T-cell (primary cell): Measurements from ENCODE around the gene ANTKMT. TPM values are rescaled to one million over a fixed set of nuclear protein-coding genes. Genes with fewer than 3 reads are reported as not detected.
A peak's percentile ranks its signal among the peaks of the same experiment; 100 is the strongest.

Experiments used
- ATAC-seq, 4 experiments: fragments of 200-7000 bp in 3 of 4; fragments of 150-1000 bp in 1 of 4; cut with Tn5 transposase; replicated peaks in 1 of 4; 1 replicate in 3 of 4; 2 replicates in 1 of 4; pipeline ENCODE4 v1.10.0; 2021; ENCODE audit warnings: moderate library complexity in 3 of 4, mild to moderate bottlenecking in 2 of 4, moderate number of reproducible peaks in 1 of 4
- CTCF ChIA-PET, 2 donors: fragments of 300-600 bp; sonication (Branson Sonifier 250); formaldehyde crosslinking; loops; one replicate each; lab custom pipeline; 2022; ENCODE audit warnings: antibody characterized with exemption in 2 of 2; lab: Charles Lee
- POLR2A ChIA-PET, 2 donors: fragments of 300-600 bp; sonication (Branson Sonifier 250); formaldehyde crosslinking; loops; one replicate each; lab custom pipeline; 2022; ENCODE audit warnings: antibody characterized with exemption in 2 of 2; lab: Charles Lee
- DNase-seq, 35 experiments: peaks; one replicate each; pipeline versions ENCODE4 v3.0.0 to v3.0.0-alpha.2; 2013 to 2023
- H3K27ac ChIP-seq: one replicate; pipeline ENCODE4 v1.5.1; 2013; ENCODE audit warnings: low read length
- H3K27me3 ChIP-seq, 2 experiments: replicated peaks in 1 of 2; 1 replicate in 1 of 2; 2 replicates in 1 of 2; pipeline versions ENCODE4 v1.6.1 to v1.7.0; 2013; ENCODE audit warnings: low read length in 1 of 2, mixed read lengths in 1 of 2; ENCODE audit not compliant: control insufficient read depth in 2 of 2, insufficient read depth in 2 of 2; ENCODE audit errors: extremely low read depth in 1 of 2
- H3K36me3 ChIP-seq, 2 donors: 1 replicate in 1 of 2; 2 replicates in 1 of 2; pipeline versions ENCODE4 v1.6.1 to v1.7.0; 2013; ENCODE audit warnings: low read length in 1 of 2; ENCODE audit not compliant: control insufficient read depth in 2 of 2, insufficient read depth in 1 of 2; ENCODE audit errors: extremely low read depth in 1 of 2
- H3K4me1 ChIP-seq, 2 experiments: 1 replicate in 1 of 2; 2 replicates in 1 of 2; pipeline versions ENCODE4 v1.6.1 to v1.7.0; 2013; ENCODE audit warnings: low read length in 2 of 2, mixed read lengths in 1 of 2; ENCODE audit not compliant: insufficient read depth in 2 of 2, control insufficient read depth in 1 of 2; ENCODE audit errors: extremely low read depth in 1 of 2
- H3K4me3 ChIP-seq, 2 donors: 1 replicate in 1 of 2; 2 replicates in 1 of 2; pipeline versions ENCODE4 v1.5.1 to v1.7.0; 2013; ENCODE audit warnings: mild to moderate bottlenecking in 2 of 2, low read length in 1 of 2, moderate library complexity in 1 of 2; ENCODE audit not compliant: control insufficient read depth in 1 of 2; ENCODE audit errors: extremely low read depth in 1 of 2
- H3K9me3 ChIP-seq: 2 replicates; pipeline ENCODE4 v1.7.0; 2013
- H3K27ac Mint-ChIP-seq, 2 donors: one replicate each; pipeline ENCODE4 v1.8.0; 2020 to 2021; ENCODE audit warnings: mild to moderate bottlenecking in 2 of 2, mixed read lengths in 2 of 2
- H3K27me3 Mint-ChIP-seq, 2 donors: one replicate each; pipeline ENCODE4 v1.8.0; 2021 to 2022; ENCODE audit warnings: mixed read lengths in 2 of 2
- H3K36me3 Mint-ChIP-seq: one replicate; pipeline ENCODE4 v1.8.0; 2021; ENCODE audit warnings: mixed read lengths
- H3K4me1 Mint-ChIP-seq, 3 donors: one replicate each; pipeline ENCODE4 v1.8.0; 2020 to 2022; ENCODE audit warnings: mixed read lengths in 3 of 3, mild to moderate bottlenecking in 1 of 3
- H3K4me3 Mint-ChIP-seq, 3 donors: one replicate each; pipeline ENCODE4 v1.8.0; 2020 to 2022; ENCODE audit warnings: mild to moderate bottlenecking in 3 of 3, mixed read lengths in 3 of 3, moderate library complexity in 3 of 3
- H3K9me3 Mint-ChIP-seq, 3 donors: one replicate each; pipeline ENCODE4 v1.8.0; 2020 to 2022; ENCODE audit warnings: mixed read lengths in 3 of 3
- WGBS: methylation state at CpG from one replicate; pipeline ENCODE4 v1.1.5; 2013; ENCODE audit warnings: missing lambda C conversion rate; ENCODE audit not compliant: insufficient coverage; 5-methylcytosine and 5-hydroxymethylcytosine counted together
- total RNA-seq, 35 experiments: library from RNA in 6 of 35; stranded (reverse) in 6 of 35; fragments of 120-200 nt in 1 of 35; gene quantifications; one replicate each; pipeline versions ENCODE4 v1.2.1 to v1.2.4 and lab custom pipeline; 2013 to 2026

ANTKMT gene
- total RNA-seq, 5 donors from 2014 or later (not counting 1 experiment from before 2014, with no cell fraction given) = 22.9 to 38.8 (median 27.2) TPM

DNA sequence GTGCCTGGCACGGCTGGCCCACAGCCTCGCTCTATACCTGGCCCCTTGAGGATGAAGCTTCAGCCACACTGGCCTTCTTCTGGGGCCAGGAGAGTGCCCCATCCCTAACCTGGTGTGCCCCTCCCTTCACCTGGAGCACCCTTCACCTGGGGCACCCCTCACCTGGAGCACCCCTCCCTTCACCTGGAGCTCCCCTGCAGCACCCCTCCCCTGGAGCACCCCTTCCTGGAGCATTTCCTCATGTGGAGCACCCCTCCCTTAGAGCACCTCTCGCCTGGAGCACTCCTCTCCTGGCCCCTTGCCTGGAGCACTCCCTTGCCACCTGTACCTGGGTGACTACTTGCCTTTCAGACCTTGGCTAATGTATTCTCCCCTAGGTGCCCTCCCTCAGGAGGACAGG lies 12.9 kb upstream of the ANTKMT start:
- H3K27me3 ChIP-seq = peaks cover 8 to 83% of the 10 kb centered on the region in 2 experiments

GRCh38 chr16:708959-709358 lies 12.0 kb upstream of the ANTKMT start:
- no peaks in the 10 kb centered on the region for H3K36me3 Mint-ChIP-seq
- no peak overlapping the region for H3K4me3 Mint-ChIP-seq
- WGBS = 82% methylated on average over 3 of the region's 4 CpGs
- no peaks in the 10 kb centered on the region for H3K9me3 Mint-ChIP-seq
- ATAC-seq = no peak
- POLR2A ChIA-PET = no interaction called here
- H3K36me3 ChIP-seq = no peaks in the 10 kb centered on the region
- peaks cover 8 to 78% of the 10 kb centered on the region in 2 experiments for H3K27me3 ChIP-seq
- no peak for DNase-seq
- CTCF ChIA-PET = no interaction called here
- no peak overlapping the region for H3K27ac Mint-ChIP-seq
- H3K9me3 ChIP-seq = no peaks in the 10 kb centered on the region
- H3K27me3 Mint-ChIP-seq = peaks cover 25 to 51% of the 10 kb centered on the region in 2 donors
- H3K4me1 Mint-ChIP-seq = peaks cover 0 to 13% (median 3%) of the 10 kb centered on the region in 3 donors
- H3K4me1 ChIP-seq = peaks cover 0 to 23% of the 10 kb centered on the region in 2 experiments
- H3K27ac ChIP-seq = no peak overlapping the region
- H3K4me3 ChIP-seq = no peak overlapping the region

More for the DNA sequence above, 12.9 kb upstream of the ANTKMT start:
- Mint-ChIP-seq H3K36me3 (no peaks in the 10 kb centered on the region), H3K9me3 (no peaks in the 10 kb centered on the region), H3K4me1 (peaks cover 0 to 11% (median 3%) of the 10 kb centered on the region in 3 donors), H3K27ac (no peak overlapping the region), H3K27me3 (peaks cover 25 to 55% of the 10 kb centered on the region in 2 donors), H3K4me3 (peak overlapping the region in 1 of 3 donors; percentile 29)
- H3K4me3 ChIP-seq = no peak overlapping the region
- DNase-seq = no peak
- no peak overlapping the region for H3K27ac ChIP-seq
- peaks cover 0 to 23% of the 10 kb centered on the region in 2 experiments for H3K4me1 ChIP-seq
- ChIA-PET CTCF (interaction anchor here in 1 of 2 donors (0.6 kb wide), 1 partner anchor 11 kb away, joined by 4 read pairs; no protein-coding TSS in a partner anchor), POLR2A (no interaction called here)
- WGBS = 60% methylated on average over 3 of the region's 3 CpGs
- no peaks in the 10 kb centered on the region for H3K36me3 ChIP-seq
- H3K9me3 ChIP-seq = no peaks in the 10 kb centered on the region
- no peak for ATAC-seq

DNA sequence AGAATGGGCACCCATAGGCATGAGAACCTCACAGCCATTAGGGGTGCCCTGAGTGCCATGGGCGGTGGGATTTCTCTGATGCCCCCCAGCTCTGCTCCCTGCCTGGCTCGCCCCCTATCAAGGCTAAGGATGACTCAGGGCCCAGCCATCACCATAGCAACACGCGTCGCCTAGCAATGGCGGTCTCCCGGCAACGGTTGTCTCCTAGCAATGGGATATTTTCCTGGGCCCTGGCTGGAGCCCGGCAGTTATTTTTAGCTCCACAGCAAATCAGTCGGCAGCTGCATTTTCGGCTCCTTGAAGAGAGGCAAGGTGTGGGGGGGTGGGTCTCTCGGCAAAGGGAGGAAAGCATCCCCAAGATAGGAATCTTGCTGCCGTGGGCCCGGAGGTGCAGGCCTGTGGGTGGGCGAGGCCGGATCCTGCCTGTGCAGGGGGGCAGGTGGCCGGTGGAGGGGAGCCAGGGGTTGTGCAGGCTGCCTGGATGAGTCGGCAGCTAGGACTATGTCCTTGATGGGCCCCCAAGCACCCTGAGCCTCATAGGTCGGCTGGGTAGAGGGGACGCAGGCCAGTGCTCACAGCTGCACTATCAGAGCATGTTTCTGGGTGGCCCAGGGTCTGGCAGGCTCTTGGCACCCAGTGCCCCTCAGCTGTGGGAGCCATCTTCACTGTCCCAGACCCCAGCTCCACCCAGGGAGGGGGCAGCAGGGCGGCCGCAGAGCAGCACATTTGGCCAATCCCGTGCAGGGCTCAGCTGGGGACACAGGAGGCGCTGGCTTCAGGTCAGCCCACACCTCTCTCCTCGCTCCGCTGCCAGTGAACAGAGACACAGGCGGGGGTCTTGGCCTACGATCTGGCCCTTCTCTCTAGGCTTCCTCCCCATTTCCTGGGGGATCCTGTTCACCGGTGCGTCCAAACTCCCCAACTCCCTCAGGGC lies 11.1 kb upstream of the ANTKMT start:
- no peak overlapping the region for H3K4me3 ChIP-seq
- no peaks in the 10 kb centered on the region for H3K36me3 ChIP-seq
- H3K27ac Mint-ChIP-seq = no peak overlapping the region
- POLR2A ChIA-PET = no interaction called here
- H3K27me3 Mint-ChIP-seq = peaks cover 25 to 49% of the 10 kb centered on the region in 2 donors
- peaks cover 0 to 28% of the 10 kb centered on the region in 2 experiments for H3K4me1 ChIP-seq
- WGBS = 46% methylated on average over 26 of the region's 30 CpGs
- no peak overlapping the region for H3K27ac ChIP-seq
- no peaks in the 10 kb centered on the region for H3K36me3 Mint-ChIP-seq
- H3K4me1 Mint-ChIP-seq = peaks cover 0 to 15% (median 3%) of the 10 kb centered on the region in 3 donors
- DNase-seq (no peak), ATAC-seq (no peak)
- no peaks in the 10 kb centered on the region for H3K9me3 ChIP-seq
- H3K4me3 Mint-ChIP-seq = no peak overlapping the region
- peaks cover 8 to 77% of the 10 kb centered on the region in 2 experiments for H3K27me3 ChIP-seq
- CTCF ChIA-PET = interaction anchor here in 1 of 2 donors (2.1 kb wide), 1 partner anchor 15 kb away, joined by 5 read pairs; no protein-coding TSS in a partner anchor
- no peaks in the 10 kb centered on the region for H3K9me3 Mint-ChIP-seq

GRCh38 chr16:710500-711075 lies 10.4 kb upstream of the ANTKMT start:
- no peak overlapping the region for H3K27ac Mint-ChIP-seq
- H3K36me3 Mint-ChIP-seq = no peaks in the 10 kb centered on the region
- H3K27me3 Mint-ChIP-seq = peaks cover 25 to 49% of the 10 kb centered on the region in 2 donors
- H3K4me1 ChIP-seq = peaks cover 0 to 25% of the 10 kb centered on the region in 2 experiments
- DNase-seq = no peak
- ChIA-PET POLR2A (no interaction called here), CTCF (interaction anchor here in 1 of 2 donors (2.1 kb wide), 1 partner anchor 15 kb away, joined by 5 read pairs; no protein-coding TSS in a partner anchor)
- no peak overlapping the region for H3K4me3 ChIP-seq
- no peak overlapping the region for H3K4me3 Mint-ChIP-seq
- no peaks in the 10 kb centered on the region for H3K36me3 ChIP-seq
- no peaks in the 10 kb centered on the region for H3K9me3 ChIP-seq
- ATAC-seq = no peak
- no peaks in the 10 kb centered on the region for H3K9me3 Mint-ChIP-seq
- H3K27me3 ChIP-seq = peaks cover 8 to 74% of the 10 kb centered on the region in 2 experiments
- H3K27ac ChIP-seq = no peak overlapping the region
- H3K4me1 Mint-ChIP-seq = peaks cover 0 to 15% (median 3%) of the 10 kb centered on the region in 3 donors
- 73% methylated on average over 18 of the region's 21 CpGs for WGBS

DNA sequence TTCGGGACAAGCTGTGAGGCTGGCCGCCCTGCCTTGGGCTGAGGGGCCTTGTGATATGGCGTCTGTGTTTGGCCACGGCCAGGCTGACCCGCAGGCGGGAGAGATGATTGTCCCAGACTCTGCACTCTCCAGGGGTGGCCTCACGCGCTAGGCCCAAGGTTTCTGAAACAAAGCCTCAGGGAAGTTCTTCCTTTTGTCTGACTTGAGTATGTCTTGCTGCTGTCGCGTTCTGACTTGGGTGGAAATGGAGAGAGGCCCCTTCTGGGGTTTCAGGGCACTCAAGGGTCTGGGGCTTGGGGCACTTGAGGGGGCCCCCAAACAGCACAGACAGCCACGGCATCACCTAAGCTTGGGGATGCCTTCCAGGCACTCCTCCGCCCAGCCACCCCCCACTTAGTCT lies 9.9 kb upstream of the ANTKMT start:
- H3K27ac Mint-ChIP-seq = no peak overlapping the region
- H3K27me3 Mint-ChIP-seq = peaks cover 25 to 49% of the 10 kb centered on the region in 2 donors
- no peak overlapping the region for H3K4me3 ChIP-seq
- H3K4me1 ChIP-seq = peaks cover 0 to 28% of the 10 kb centered on the region in 2 experiments
- H3K4me1 Mint-ChIP-seq = peaks cover 3 to 18% (median 5%) of the 10 kb centered on the region in 3 donors
- no peaks in the 10 kb centered on the region for H3K36me3 Mint-ChIP-seq
- no peak for DNase-seq
- 74% methylated on average over 11 of the region's 12 CpGs for WGBS
- H3K36me3 ChIP-seq = no peaks in the 10 kb centered on the region
- no peak overlapping the region for H3K4me3 Mint-ChIP-seq
- ATAC-seq = no peak
- CTCF ChIA-PET = interaction anchor here in 1 of 2 donors (2.1 kb wide), 1 partner anchor 16 kb away, joined by 5 read pairs; no protein-coding TSS in a partner anchor
- no peaks in the 10 kb centered on the region for H3K9me3 ChIP-seq
- no peak overlapping the region for H3K27ac ChIP-seq
- H3K27me3 ChIP-seq = peaks cover 8 to 76% of the 10 kb centered on the region in 2 experiments
- no peaks in the 10 kb centered on the region for H3K9me3 Mint-ChIP-seq
- POLR2A ChIA-PET = no interaction called here
